PC-3 (cell line): ENCODE results near the gene PLCL2. TPM values are rescaled to one million over a fixed set of nuclear protein-coding genes. Genes with fewer than 3 reads are reported as not detected.

ENCODE experiments used
- ATAC-seq: fragments of 200-7000 bp; cut with Tn5 transposase; 2 replicates; pipeline ENCODE4 v1.9.1; 2020; ENCODE audit warnings: mild to moderate bottlenecking, moderate library complexity
- BruUV-seq: library from RNA; stranded (reverse); fragments of 400-500 nt; replicated peaks from 2 replicates; lab custom pipeline; 2021; lab: Mats Ljungman, UMichigan
- CTCF ChIA-PET: fragments of 300-600 bp; sonication (Branson Sonifier 250); formaldehyde crosslinking; loops from one replicate; lab custom pipeline; 2022; ENCODE audit warnings: antibody characterized with exemption; lab: Charles Lee
- POLR2A ChIA-PET: fragments of 300-600 bp; sonication (Branson Sonifier 250); formaldehyde crosslinking; loops from one replicate; lab custom pipeline; 2022; ENCODE audit warnings: antibody characterized with exemption; ENCODE audit not compliant: unreplicated experiment; lab: Charles Lee
- DNase-seq: peaks from one replicate; pipeline ENCODE4 v3.0.0-alpha.2; 2015
- H2AFZ ChIP-seq: fragments of 300-600 bp; sonication (generic); 2 replicates; pipeline ENCODE4 v1.6.0; 2016; ENCODE audit warnings: antibody characterized with exemption, low read length
- H3F3A ChIP-seq: fragments of 300-600 bp; sonication (generic); one replicate; pipeline ENCODE4 v1.6.0; 2017; ENCODE audit warnings: antibody characterized with exemption, low read length, control low read depth, mild to moderate bottlenecking; ENCODE audit not compliant: unreplicated experiment
- H3K27ac ChIP-seq: fragments of 300-600 bp; sonication (generic); 2 replicates; pipeline ENCODE4 v1.5.1; 2016; ENCODE audit warnings: mild to moderate bottlenecking, low read length
- H3K27me3 ChIP-seq: fragments of 300-600 bp; sonication (generic); 2 replicates; pipeline ENCODE4 v1.6.1; 2016; ENCODE audit warnings: low read length, mixed read lengths
- H3K36me3 ChIP-seq: fragments of 300-600 bp; sonication (generic); 2 replicates; pipeline ENCODE4 v1.6.1; 2016; ENCODE audit warnings: low read depth, mixed run types, low read length, mixed read lengths
- H3K4me1 ChIP-seq: fragments of 300-600 bp; sonication (generic); 2 replicates; pipeline ENCODE4 v1.5.1; 2016; ENCODE audit warnings: low read length; ENCODE audit not compliant: insufficient read depth
- H3K4me2 ChIP-seq: fragments of 300-600 bp; sonication (generic); 2 replicates; pipeline ENCODE4 v1.6.0; 2016; ENCODE audit warnings: low read length
- H3K4me3 ChIP-seq: fragments of 300-600 bp; sonication (generic); 2 replicates; pipeline ENCODE4 v1.5.1; 2016; ENCODE audit warnings: mild to moderate bottlenecking, low read length, mixed read lengths
- H3K79me2 ChIP-seq: fragments of 300-600 bp; sonication (generic); 2 replicates; pipeline ENCODE4 v1.6.1; 2017; ENCODE audit warnings: low read length, mixed read lengths
- H3K9ac ChIP-seq: fragments of 300-600 bp; sonication (generic); 2 replicates; pipeline ENCODE4 v1.6.0; 2016; ENCODE audit warnings: mild to moderate bottlenecking, low read length
- H3K9me2 ChIP-seq: fragments of 300-600 bp; sonication (generic); replicated peaks from 2 replicates; pipeline ENCODE4 v1.6.1; 2016; ENCODE audit warnings: mixed run types, low read length, mixed read lengths
- H3K9me3 ChIP-seq: fragments of 300-600 bp; sonication (generic); 2 replicates; pipeline ENCODE4 v1.6.1; 2016; ENCODE audit warnings: low read length, mixed read lengths
- H4K20me1 ChIP-seq: fragments of 300-600 bp; sonication (generic); 2 replicates; pipeline ENCODE4 v1.6.1; 2016; ENCODE audit warnings: low read length, mixed read lengths
- CTCF ChIP-seq: fragments of 300-600 bp; sonication (generic); conservative IDR thresholded peaks from 2 replicates; pipeline ENCODE4 v1.5.1; 2017; ENCODE audit warnings: antibody characterized with exemption, low read depth, mild to moderate bottlenecking, low read length
- EZH2 ChIP-seq: fragments of 300-600 bp; sonication (generic); IDR thresholded peaks from one replicate; pipeline ENCODE4 v1.6.1; 2017; ENCODE audit warnings: antibody characterized with exemption, mild to moderate bottlenecking, low read length; ENCODE audit not compliant: unreplicated experiment
- EZH2phosphoT487 ChIP-seq: fragments of 300-600 bp; sonication (generic); IDR thresholded peaks from 2 replicates; pipeline ENCODE4 v1.6.1; 2018; ENCODE audit warnings: mild to moderate bottlenecking, antibody characterized with exemption, low read length, borderline replicate concordance
- intact Hi-C: fragments of 100-400 bp; cut with micrococcal nuclease; formaldehyde crosslinking; loops from 2 replicates; pipeline ENCODE4 v1.9.0; 2023
- total RNA-seq: library from RNA; depleted of rRNA; stranded (reverse); fragments of >200 nt; gene quantifications from 2 replicates; pipeline ENCODE4 v1.2.3, GENCODE V29; 2014

PLCL2 gene
- total RNA-seq, 1 experiment from 2014 or later = 9.8 TPM

GRCh38 chr3:16846373-16847080 is 38.2 kb upstream of the PLCL2 start:
- POLR2A ChIA-PET = no interaction called here
- H3K27me3 ChIP-seq = no peaks in the 10 kb centered on the region
- H3K4me2 ChIP-seq = no peak overlapping the region
- DNase-seq (no peak), ATAC-seq (no peak)
- no peak overlapping the region for H2AFZ ChIP-seq
- no peak overlapping the region for H3K27ac ChIP-seq
- H3K9ac ChIP-seq = no peak overlapping the region
- CTCF ChIA-PET = no interaction called here
- H3K9me3 ChIP-seq = no peaks in the 10 kb centered on the region
- intact Hi-C loops = no loop called here
- no peaks in the 10 kb centered on the region for H3K9me2 ChIP-seq
- H3F3A ChIP-seq = no peaks in the 10 kb centered on the region
- no peaks in the 10 kb centered on the region for H3K36me3 ChIP-seq
- H3K4me1 ChIP-seq = peaks cover 10% of the 10 kb centered on the region
- no TSS peak for BruUV-seq
- H4K20me1 ChIP-seq = no peaks in the 10 kb centered on the region
- TF ChIP-seq EZH2 (no peak), CTCF (no peak)
- H3K79me2 ChIP-seq = no peaks in the 10 kb centered on the region
- H3K4me3 ChIP-seq = no peak overlapping the region

GRCh38 chr3:16848007-16848406 is 36.7 kb upstream of the PLCL2 start:
- ChIA-PET CTCF (no interaction called here), POLR2A (no interaction called here)
- H4K20me1 ChIP-seq = no peaks in the 10 kb centered on the region
- H3F3A ChIP-seq = no peaks in the 10 kb centered on the region
- H3K9me3 ChIP-seq = no peaks in the 10 kb centered on the region
- no peaks in the 10 kb centered on the region for H3K9me2 ChIP-seq
- no peak overlapping the region for H3K4me2 ChIP-seq
- H3K4me3 ChIP-seq = no peak overlapping the region
- H3K27me3 ChIP-seq = no peaks in the 10 kb centered on the region
- no peak overlapping the region for H2AFZ ChIP-seq
- DNase-seq (no peak), ATAC-seq (no peak)
- no peak overlapping the region for H3K9ac ChIP-seq
- no peaks in the 10 kb centered on the region for H3K79me2 ChIP-seq
- intact Hi-C loops = no loop called here
- H3K36me3 ChIP-seq = no peaks in the 10 kb centered on the region
- H3K27ac ChIP-seq = no peak overlapping the region
- TF ChIP-seq CTCF (no peak), EZH2phosphoT487 (no peak)
- no TSS peak for BruUV-seq
- peaks cover 2% of the 10 kb centered on the region for H3K4me1 ChIP-seq

- no TSS peak for BruUV-seq
- DNase-seq (no peak), ATAC-seq (no peak)
- no peak overlapping the region for H3K9ac ChIP-seq
- H3F3A ChIP-seq = no peaks in the 10 kb centered on the region
- TF ChIP-seq EZH2 (no peak), EZH2phosphoT487 (no peak), CTCF (no peak)
- no peaks in the 10 kb centered on the region for H3K9me3 ChIP-seq
- no peaks in the 10 kb centered on the region for H3K36me3 ChIP-seq
- H3K4me1 ChIP-seq = no peaks in the 10 kb centered on the region
- H3K27me3 ChIP-seq = no peaks in the 10 kb centered on the region
- no peaks in the 10 kb centered on the region for H3K9me2 ChIP-seq
- no peak overlapping the region for H3K27ac ChIP-seq
- no peaks in the 10 kb centered on the region for H3K79me2 ChIP-seq
- H3K4me3 ChIP-seq = no peak overlapping the region
- ChIA-PET POLR2A (no interaction called here), CTCF (no interaction called here)
- no peak overlapping the region for H2AFZ ChIP-seq
- intact Hi-C loops = no loop called here
- no peaks in the 10 kb centered on the region for H4K20me1 ChIP-seq
- no peak overlapping the region for H3K4me2 ChIP-seq
Observed at GRCh38 chr3:16849229-16849628, 35.5 kb upstream of the PLCL2 start.
